Endothelial cell of umbilical vein (primary cell): Measurements from ENCODE around the gene ZBTB17. TPM values are rescaled to one million over a fixed set of nuclear protein-coding genes. Genes with fewer than 3 reads are reported as not detected.
"Not testable (repeated sequence)": the region's sequence is repeated elsewhere in the genome, so short reads cannot be mapped to it uniquely, and the experiment has no call there.

Experiments
- BruUV-seq: library from RNA; stranded (reverse); fragments of 400-500 nt; replicated peaks from 2 replicates; lab custom pipeline; 2021; lab: Mats Ljungman, UMichigan
- CTCF ChIA-PET: fragments of 300-600, 350-600 bp; sonication (Branson Sonifier 250); formaldehyde crosslinking; loops from one replicate; lab custom pipeline; 2021; ENCODE audit warnings: antibody characterized with exemption, inconsistent platforms; lab: Charles Lee
- POLR2A ChIA-PET: fragments of 300-600, 350-600 bp; sonication (Branson Sonifier 250); formaldehyde crosslinking; loops from one replicate; lab custom pipeline; 2021; ENCODE audit warnings: antibody characterized with exemption, inconsistent platforms; lab: Charles Lee
- DNase-seq: peaks from one replicate; pipeline ENCODE4 v3.0.0-alpha.2; 2011; ENCODE audit warnings: low read depth, low spot score
- FAIRE-seq: peaks from 2 replicates; lab custom pipeline; 2011; peaks lifted over from hg19 to GRCh38; lab: Jason Lieb, UNC
- H2AFZ ChIP-seq: 2 replicates; pipeline ENCODE4 v1.6.0; 2012; ENCODE audit warnings: low read depth, low read length, control low read depth, inconsistent platforms
- H3K27ac ChIP-seq: 2 replicates; pipeline ENCODE4 v1.5.1; 2011; ENCODE audit warnings: low read depth, mild to moderate bottlenecking, control low read depth, low read length, moderate library complexity; ENCODE audit not compliant: insufficient read depth
- H3K27me3 ChIP-seq, 2 experiments: 2 replicates each; pipeline versions ENCODE4 v1.6.0 to v1.6.1; 2011; ENCODE audit warnings: low read length in 2 of 2, mixed read lengths in 1 of 2; ENCODE audit not compliant: control insufficient read depth in 2 of 2, insufficient read depth in 2 of 2
- H3K36me3 ChIP-seq, 2 experiments: 2 replicates in 1 of 2; 3 replicates in 1 of 2; pipeline ENCODE4 v1.5.1; 2011; ENCODE audit warnings: low read length in 2 of 2, mild to moderate bottlenecking in 1 of 2, moderate library complexity in 1 of 2; ENCODE audit not compliant: control insufficient read depth in 2 of 2, insufficient read depth in 2 of 2; ENCODE audit errors: extremely low read depth in 1 of 2
- H3K4me1 ChIP-seq: 3 replicates; pipeline ENCODE4 v1.5.1; 2011; ENCODE audit warnings: mild to moderate bottlenecking, low read length; ENCODE audit not compliant: control insufficient read depth, insufficient read depth; ENCODE audit errors: extremely low read depth
- H3K4me2 ChIP-seq: 2 replicates; pipeline ENCODE4 v1.6.1; 2011; ENCODE audit warnings: low read length, control low read depth, mixed read lengths; ENCODE audit not compliant: insufficient read depth
- H3K4me3 ChIP-seq, 3 experiments: fragments of 200-600 bp in 1 of 3; sonication (generic), shearing (Covaris generic) in 1 of 3; replicated peaks in 1 of 3; 2 replicates each; pipeline ENCODE4 v1.5.1; 2011 to 2016; ENCODE audit warnings: control low read depth in 3 of 3, low read length in 3 of 3, mild to moderate bottlenecking in 2 of 3, inconsistent platforms in 1 of 3, low read depth in 1 of 3, moderate library complexity in 1 of 3; ENCODE audit not compliant: insufficient read depth in 1 of 3
- H3K79me2 ChIP-seq: 2 replicates; pipeline ENCODE4 v1.6.0; 2012; ENCODE audit warnings: low read length, inconsistent platforms; ENCODE audit not compliant: control insufficient read depth, insufficient read depth
- H3K9ac ChIP-seq: replicated peaks from 2 replicates; pipeline ENCODE3; 2011; ENCODE audit warnings: low read length, control low read depth; ENCODE audit not compliant: insufficient read depth; ENCODE audit errors: extremely low read depth
- H3K9me1 ChIP-seq: replicated peaks from 3 replicates; pipeline ENCODE4 v1.6.0; 2011; ENCODE audit warnings: mild to moderate bottlenecking, low read length; ENCODE audit not compliant: control insufficient read depth, insufficient read depth; ENCODE audit errors: extremely low read depth
- H3K9me3 ChIP-seq: replicated peaks from 2 replicates; pipeline ENCODE4 v1.5.1; 2012; ENCODE audit warnings: low read length, inconsistent platforms; ENCODE audit not compliant: control insufficient read depth, insufficient read depth
- H4K20me1 ChIP-seq: replicated peaks from 2 replicates; pipeline ENCODE3; 2011; ENCODE audit warnings: mild to moderate bottlenecking, low read length; ENCODE audit not compliant: control insufficient read depth, insufficient read depth; ENCODE audit errors: extremely low read depth
- CTCF ChIP-seq, 2 donors: IDR thresholded peaks; 1 replicate in 1 of 2; 2 replicates in 1 of 2; pipeline ENCODE4 v1.5.1; 2011; ENCODE audit warnings: low read length in 2 of 2, mild to moderate bottlenecking in 2 of 2, moderate library complexity in 2 of 2, control low read depth in 1 of 2, inconsistent platforms in 1 of 2, low read depth in 1 of 2; ENCODE audit not compliant: insufficient read depth in 1 of 2; ENCODE audit errors: extremely low read depth in 1 of 2
- EZH2 ChIP-seq: IDR thresholded peaks from 2 replicates; pipeline ENCODE4 v1.6.1; 2012; ENCODE audit warnings: borderline replicate concordance, low read depth, mild to moderate bottlenecking, moderate library complexity, low read length, inconsistent platforms; ENCODE audit not compliant: severe bottlenecking
- FOS ChIP-seq: IDR thresholded peaks from 2 replicates; pipeline ENCODE4 v1.6.1; 2011; ENCODE audit warnings: mild to moderate bottlenecking, low read length, moderate library complexity, borderline replicate concordance; ENCODE audit not compliant: insufficient read depth
- GATA2 ChIP-seq: IDR thresholded peaks from 2 replicates; pipeline ENCODE4 v1.7.0; 2011; ENCODE audit warnings: low read depth, mild to moderate bottlenecking, moderate library complexity, mixed read lengths, low read length; ENCODE audit not compliant: insufficient read length, insufficient read depth
- JUN ChIP-seq: IDR thresholded peaks from 2 replicates; pipeline ENCODE4 v1.6.1; 2011; ENCODE audit warnings: borderline replicate concordance, low read depth; ENCODE audit not compliant: insufficient read length, insufficient read depth
- MAX ChIP-seq: IDR thresholded peaks from 2 replicates; pipeline ENCODE4 v1.6.1; 2011; ENCODE audit not compliant: insufficient read depth, insufficient read length
- MYC ChIP-seq: IDR thresholded peaks from one replicate; pipeline ENCODE4 v1.6.1; 2011; ENCODE audit warnings: mild to moderate bottlenecking, low read depth, low read length
- POLR2A ChIP-seq: IDR thresholded peaks from 2 replicates; pipeline ENCODE4 v1.6.1; 2012; ENCODE audit warnings: low read depth, mild to moderate bottlenecking, control low read depth, low read length
- POLR2AphosphoS5 ChIP-seq: IDR thresholded peaks from 2 replicates; pipeline ENCODE4 v1.6.1; 2012; ENCODE audit warnings: low read depth, mild to moderate bottlenecking, control low read depth, low read length, moderate library complexity; ENCODE audit not compliant: insufficient read depth
- dilution Hi-C: fragments of 300-500 bp; cut with MboI; formaldehyde crosslinking; loops from one replicate; pipeline ENCODE4 v1.15.0; 2019; ENCODE audit warnings: low sequenced_read_pairs; ENCODE audit not compliant: extremely low pct_ligation_motif_present
- intact Hi-C: fragments of 100-400 bp; cut with micrococcal nuclease; formaldehyde crosslinking; loops from one replicate; pipeline ENCODE4 v1.10.0; 2022
- polyA plus RNA-seq, 4 experiments: library from polyadenylated mRNA; depleted of rRNA in 3 of 4; stranded (reverse) in 3 of 4; unstranded in 1 of 4; fragments of >200 nt; gene quantifications; 2 replicates each; pipeline versions ENCODE4 v1.2.1 to v1.2.3, GENCODE V29; 2011 to 2012; ENCODE audit warnings: missing spikeins in 1 of 4
- total RNA-seq: library from RNA; stranded (reverse); gene quantifications from 2 replicates; pipeline ENCODE4 v1.2.3, GENCODE V29; 2021

ZBTB17 gene
- total and polyA plus RNA-seq, 2 donors (not counting 3 experiments of a cell fraction or from before 2014, with no cell fraction given): 43.9 to 72.7 TPM

- intact Hi-C loops: no loop called here
- Histone ChIP-seq H3K27me3 (no peaks in the 10 kb centered on the region), H2AFZ (no peak overlapping the region), H3K36me3 (no peaks in the 10 kb centered on the region), H3K9me3 (no peaks in the 10 kb centered on the region), H3K4me2 (no peak overlapping the region), H3K4me1 (no peaks in the 10 kb centered on the region), H3K27ac (no peak overlapping the region), H3K4me3 (no peak overlapping the region), H3K79me2 (no peaks in the 10 kb centered on the region), H3K9me1 (no peaks in the 10 kb centered on the region), H4K20me1 (no peaks in the 10 kb centered on the region), H3K9ac (no peak overlapping the region)
- no peak for TF ChIP-seq MYC
- TF ChIP-seq JUN: no peak
- TF ChIP-seq EZH2: no peak
- no peak for TF ChIP-seq MAX
- TF ChIP-seq GATA2: no peak
- TF ChIP-seq POLR2A: no peak
- no peak for TF ChIP-seq FOS
- no peak for TF ChIP-seq CTCF (IDR thresholded peaks at IDR 0.05; ENCODE audit: extremely low read depth in 1 of 2, insufficient read depth in 1 of 2, low read depth in 1 of 2, low read length in 2 of 2)
- no peak for TF ChIP-seq POLR2AphosphoS5
- no peak for FAIRE-seq
- DNase-seq: no peak
- BruUV-seq: no TSS peak
- dilution Hi-C loops: no loop called here
- CTCF ChIA-PET: interaction anchor here (1.0 to 2.2 kb wide), 3 partner anchors 10 to 214 kb away, joined by 3 to 10 read pairs (median 3); no protein-coding TSS in a partner anchor
- POLR2A ChIA-PET: no interaction called here
Measured at GRCh38 chr1:16005597-16005996, 29.7 kb upstream of the ZBTB17 start.

- dilution Hi-C loops, H3K9ac ChIP-seq, H3K4me3 ChIP-seq, H2AFZ ChIP-seq, H3K27ac ChIP-seq, FAIRE-seq, H3K36me3 ChIP-seq, intact Hi-C loops, H3K9me3 ChIP-seq, H3K4me2 ChIP-seq, H3K79me2 ChIP-seq, H3K9me1 ChIP-seq, H4K20me1 ChIP-seq, H3K27me3 ChIP-seq, H3K4me1 ChIP-seq, DNase-seq, BruUV-seq: not testable (repeated sequence)
- POLR2A ChIA-PET: interaction anchor here (0.6 kb wide), 1 partner anchor 425 kb away, joined by 6 read pairs; no protein-coding TSS in a partner anchor
- CTCF ChIA-PET: interaction anchor here (1.4 kb wide), 1 partner anchor 209 kb away, joined by 5 read pairs; no protein-coding TSS in a partner anchor
Measured at GRCh38 chr1:16001274-16001673, 25.4 kb upstream of the ZBTB17 start.
